Measurements from ENCODE around the gene TMEM187. TPM values are rescaled to one million over a fixed set of nuclear protein-coding genes. Genes with fewer than 3 reads are reported as not detected.
A peak's percentile ranks its signal among the peaks of the same experiment; 100 is the strongest.

The TMEM187 gene
- total and polyA plus RNA-seq, 7 donors: 2.2 to 7.8 (median 6.5) TPM

- DNase-seq: no peak
- 2 to 16% (median 4%) methylated on average over 11 to 33 of the region's 33 CpGs for whole genome bisulfite sequencing, 3 donors
- Histone ChIP-seq H3K36me3 (ENCODE audit: insufficient read depth in 1 of 2, low read depth in 1 of 2) (peaks cover 3 to 46% of the 10 kb centered on the region in 2 donors), H3K9me3 (no peaks in the 10 kb centered on the region), H3K4me3 (peak overlapping the region; percentile 80), H3K27me3 (ENCODE audit: insufficient read depth in 3 of 3, low read length in 2 of 3) (no peaks in the 10 kb centered on the region), H3K27ac (peak overlapping the region; percentile 81), H3K4me1 (peaks cover 16% of the 10 kb centered on the region)
- intact Hi-C loops (cut with DNase I): no loop called here
- TF ChIP-seq CTCF (IDR thresholded peaks at IDR 0.05): no peak
- ATAC-seq: peak in 3 of 4 donors; percentile 1 to 55 (median 9)
These were observed 38.3 kb upstream of the TMEM187 start for GRCh38 chrX:153934148-153934761.

GRCh38 chrX:153934762-153935325 is 37.7 kb upstream of the TMEM187 start, which contains the start of gene NAA10:
Gene NAA10 (minus strand): TSS chrX:153935037. CDS start chrX:153934904, 133 bp downstream.
- 1 to 4% methylated on average over 47 to 72 of the region's 87 CpGs; no CpG with 5 or more reads in 1 of the 3 donors for WGBS, 3 donors
- ATAC-seq: peak; percentile 96 to 97 (median 96)
- intact Hi-C loops (cut with DNase I): no loop called here

GRCh38 chrX:153935326-153935851 is 37.2 kb upstream of the TMEM187 start:
- TF ChIP-seq CTCF (IDR thresholded peaks at IDR 0.05): no peak
- Histone ChIP-seq H3K27ac (peak overlapping the region; percentile 50), H3K27me3 (ENCODE audit: insufficient read depth in 3 of 3, low read length in 2 of 3) (no peaks in the 10 kb centered on the region), H3K9me3 (no peaks in the 10 kb centered on the region), H3K4me3 (peak overlapping the region; percentile 80), H3K36me3 (ENCODE audit: insufficient read depth in 1 of 2, low read depth in 1 of 2) (peaks cover 0 to 35% of the 10 kb centered on the region in 2 donors), H3K4me1 (peaks cover 15% of the 10 kb centered on the region)
- no peak for DNase-seq
- WGBS, 3 donors: 13 to 38% (median 19%) methylated on average over 17 to 27 of the region's 32 CpGs
- intact Hi-C loops (cut with DNase I): no loop called here
- peak; percentile 3 to 11 (median 6) for ATAC-seq

More at GRCh38 chrX:153934762-153935325, 37.7 kb upstream of the TMEM187 start, which contains the start of gene NAA10:
- Histone ChIP-seq H3K9me3 (no peaks in the 10 kb centered on the region), H3K4me3 (peak within 1 kb of the TSS; percentile 80), H3K27ac (peak within 1 kb of the TSS; percentile 81), H3K4me1 (peaks cover 15% of the 10 kb centered on the region), H3K36me3 (ENCODE audit: insufficient read depth in 1 of 2, low read depth in 1 of 2) (peaks cover 0 to 41% of the 10 kb centered on the region in 2 donors), H3K27me3 (ENCODE audit: insufficient read depth in 3 of 3, low read length in 2 of 3) (no peaks in the 10 kb centered on the region)
- peak; percentile 84 to 90 for DNase-seq
- no peak for TF ChIP-seq CTCF (IDR thresholded peaks at IDR 0.05)

- no peak for ATAC-seq
- H3K27me3 ChIP-seq (ENCODE audit: insufficient read depth in 3 of 3, low read length in 2 of 3): no peaks in the 10 kb centered on the region
- WGBS, 3 donors: 90 to 100% (median 91%) methylated on average over 3 of the region's 3 CpGs
- no peaks in the 10 kb centered on the region for H3K9me3 ChIP-seq
- intact Hi-C loops (cut with DNase I): no loop called here
- no peak for DNase-seq
- no peak overlapping the region for H3K4me3 ChIP-seq
- no peak for TF ChIP-seq CTCF (IDR thresholded peaks at IDR 0.05)
- peaks cover 15% of the 10 kb centered on the region for H3K4me1 ChIP-seq
- H3K27ac ChIP-seq: no peak overlapping the region
- peaks cover 0 to 18% of the 10 kb centered on the region in 2 donors for H3K36me3 ChIP-seq (ENCODE audit: insufficient read depth in 1 of 2, low read depth in 1 of 2)
These were observed 35.5 kb upstream of the TMEM187 start for GRCh38 chrX:153937056-153937455.
